Caco-2 (cell line): ENCODE results near the gene ZYX. TPM values are rescaled to one million over a fixed set of nuclear protein-coding genes. Genes with fewer than 3 reads are reported as not detected.

Experiments
- BruUV-seq: library from RNA; stranded (reverse); fragments of 400-500 nt; replicated peaks from 2 replicates; lab custom pipeline; 2021; lab: Mats Ljungman, UMichigan
- CTCF ChIA-PET: fragments of 300-600 bp; sonication (Branson Sonifier 250); formaldehyde crosslinking; loops from one replicate; lab custom pipeline; 2022; ENCODE audit warnings: antibody characterized with exemption; lab: Charles Lee
- POLR2A ChIA-PET: fragments of 300-600 bp; sonication (Branson Sonifier 250); formaldehyde crosslinking; loops from one replicate; lab custom pipeline; 2022; ENCODE audit warnings: antibody characterized with exemption; lab: Charles Lee
- DNase-seq, 2 experiments: peaks; one replicate each; pipeline versions ENCODE4 v3.0.0 to v3.0.0-alpha.2; 2020 to 2022
- H3K27me3 ChIP-seq: replicated peaks from 2 replicates; pipeline ENCODE4 v1.6.0; 2011; ENCODE audit warnings: low read length; ENCODE audit not compliant: control insufficient read depth, insufficient read depth
- H3K36me3 ChIP-seq: 2 replicates; pipeline ENCODE4 v1.5.1; 2011; ENCODE audit warnings: low read length; ENCODE audit not compliant: control insufficient read depth, insufficient read depth
- H3K4me1 ChIP-seq: fragments of 250-450 bp; sonication (Bioruptor Pico); 2 replicates; pipeline ENCODE4 v1.5.1; 2020; ENCODE audit warnings: mild to moderate bottlenecking
- H3K4me3 ChIP-seq: 2 replicates; pipeline ENCODE4 v1.5.1; 2011; ENCODE audit warnings: low read depth, mild to moderate bottlenecking, control low read depth, low read length
- H3K9me3 ChIP-seq: fragments of 250-450 bp; sonication (Bioruptor Pico); 2 replicates; pipeline ENCODE4 v1.5.1; 2020; ENCODE audit warnings: mild to moderate bottlenecking, moderate library complexity
- H3K27ac Mint-ChIP-seq: one replicate; pipeline ENCODE4 v1.8.0; 2022; ENCODE audit warnings: mixed read lengths; ENCODE audit not compliant: unreplicated experiment
- H3K27me3 Mint-ChIP-seq: one replicate; pipeline ENCODE4 v1.8.0; 2022; ENCODE audit warnings: mixed read lengths; ENCODE audit not compliant: insufficient read depth, unreplicated experiment
- H3K36me3 Mint-ChIP-seq: one replicate; pipeline ENCODE4 v1.8.0; 2022; ENCODE audit warnings: mild to moderate bottlenecking, mixed read lengths; ENCODE audit not compliant: insufficient read depth, unreplicated experiment
- H3K4me1 Mint-ChIP-seq: one replicate; pipeline ENCODE4 v1.8.0; 2022; ENCODE audit warnings: low read depth, mixed read lengths; ENCODE audit not compliant: unreplicated experiment
- H3K4me3 Mint-ChIP-seq: one replicate; pipeline ENCODE4 v1.8.0; 2022; ENCODE audit warnings: mild to moderate bottlenecking, moderate library complexity, mixed read lengths; ENCODE audit not compliant: unreplicated experiment
- H3K9me3 Mint-ChIP-seq: one replicate; pipeline ENCODE4 v1.8.0; 2022; ENCODE audit warnings: mixed read lengths; ENCODE audit not compliant: unreplicated experiment
- CTCF ChIP-seq, 2 experiments: fragments of 200-600 bp in 1 of 2; IDR thresholded peaks; 1 replicate in 1 of 2; 2 replicates in 1 of 2; pipeline versions ENCODE4 v1.5.1 to v1.8.0; 2011 to 2022; ENCODE audit warnings: antibody characterized with exemption in 1 of 2, control low read depth in 1 of 2, inconsistent platforms in 1 of 2, low read depth in 1 of 2, low read length in 1 of 2, mild to moderate bottlenecking in 1 of 2, moderate library complexity in 1 of 2; ENCODE audit not compliant: insufficient read depth in 1 of 2, severe bottlenecking in 1 of 2, unreplicated experiment in 1 of 2
- intact Hi-C: fragments of 100-400 bp; cut with micrococcal nuclease; formaldehyde crosslinking; loops from one replicate; pipeline ENCODE4 v1.10.0; 2022; ENCODE audit not compliant: unreplicated experiment
- total RNA-seq: library from RNA; stranded (reverse); gene quantifications from 2 replicates; pipeline ENCODE4 v1.2.3, GENCODE V29; 2022

ZYX gene
- total RNA-seq, 1 experiment from 2014 or later: 147 TPM

GRCh38 chr7:143354376-143354775 lies 26.8 kb upstream of the ZYX start:
- H3K4me1 ChIP-seq: peaks cover 18% of the 10 kb centered on the region
- no peak overlapping the region for H3K4me3 ChIP-seq
- BruUV-seq: no TSS peak
- no peak for TF ChIP-seq CTCF (IDR thresholded peaks at IDR 0.05; ENCODE audit: insufficient read depth in 1 of 2, low read depth in 1 of 2, low read length in 1 of 2, severe bottlenecking in 1 of 2, unreplicated experiment in 1 of 2)
- Mint-ChIP-seq H3K4me1 (peaks cover 20% of the 10 kb centered on the region), H3K27ac (no peak overlapping the region), H3K27me3 (no peaks in the 10 kb centered on the region), H3K36me3 (peaks cover 10% of the 10 kb centered on the region), H3K9me3 (no peaks in the 10 kb centered on the region), H3K4me3 (no peak overlapping the region)
- intact Hi-C loops: no loop called here
- H3K27me3 ChIP-seq: no peaks in the 10 kb centered on the region
- H3K36me3 ChIP-seq: no peaks in the 10 kb centered on the region
- ChIA-PET POLR2A (no interaction called here), CTCF (no interaction called here)
- H3K9me3 ChIP-seq: no peaks in the 10 kb centered on the region
- no peak for DNase-seq

- H3K4me1 ChIP-seq: peaks cover 18% of the 10 kb centered on the region
- H3K4me1 Mint-ChIP-seq: peaks cover 15% of the 10 kb centered on the region
- H3K27ac Mint-ChIP-seq: no peak overlapping the region
- intact Hi-C loops: no loop called here
- no peaks in the 10 kb centered on the region for H3K27me3 Mint-ChIP-seq
- ChIA-PET POLR2A (no interaction called here), CTCF (interaction anchor here (1.3 kb wide), 1 partner anchor 9 kb away, joined by 4 read pairs; no protein-coding TSS in a partner anchor)
- no peaks in the 10 kb centered on the region for H3K9me3 ChIP-seq
- H3K36me3 Mint-ChIP-seq: peaks cover 10% of the 10 kb centered on the region
- no peak for DNase-seq
- no peak overlapping the region for H3K4me3 ChIP-seq
- no peak overlapping the region for H3K4me3 Mint-ChIP-seq
- TF ChIP-seq CTCF (IDR thresholded peaks at IDR 0.05; ENCODE audit: insufficient read depth in 1 of 2, low read depth in 1 of 2, low read length in 1 of 2, severe bottlenecking in 1 of 2, unreplicated experiment in 1 of 2): no peak
- no TSS peak for BruUV-seq
- H3K27me3 ChIP-seq: no peaks in the 10 kb centered on the region
- no peaks in the 10 kb centered on the region for H3K36me3 ChIP-seq
- no peaks in the 10 kb centered on the region for H3K9me3 Mint-ChIP-seq
These were observed 26.2 kb upstream of the ZYX start for GRCh38 chr7:143354965-143355364.

- Histone ChIP-seq H3K27me3 (no peaks in the 10 kb centered on the region), H3K9me3 (no peaks in the 10 kb centered on the region), H3K36me3 (no peaks in the 10 kb centered on the region), H3K4me3 (no peak overlapping the region), H3K4me1 (peaks cover 18% of the 10 kb centered on the region)
- intact Hi-C loops: no loop called here
- ChIA-PET CTCF (interaction anchor here (0.6 to 1.3 kb wide), 2 partner anchors 10 to 53 kb away, joined by 4 read pairs; partner anchors contain the start of gene EPHA1), POLR2A (no interaction called here)
- H3K27me3 Mint-ChIP-seq: peaks cover 3% of the 10 kb centered on the region
- peaks cover 10% of the 10 kb centered on the region for H3K36me3 Mint-ChIP-seq
- no peak overlapping the region for H3K27ac Mint-ChIP-seq
- no peak overlapping the region for H3K4me3 Mint-ChIP-seq
- peaks cover 20% of the 10 kb centered on the region for H3K4me1 Mint-ChIP-seq
- no peaks in the 10 kb centered on the region for H3K9me3 Mint-ChIP-seq
- no TSS peak for BruUV-seq
- no peak for TF ChIP-seq CTCF (IDR thresholded peaks at IDR 0.05; ENCODE audit: insufficient read depth in 1 of 2, low read depth in 1 of 2, low read length in 1 of 2, severe bottlenecking in 1 of 2, unreplicated experiment in 1 of 2)
- no peak for DNase-seq
These were observed 25.4 kb upstream of the ZYX start for GRCh38 chr7:143355450-143356385.
